ENCODE data around the gene CITED4.
"Not testable (repeated sequence)": the region's sequence is repeated elsewhere in the genome, so short reads cannot be mapped to it uniquely, and the experiment has no call there.

The CITED4 gene

GRCh38 chr1:40862008-40862863 lies at the start of gene CITED4:
Gene CITED4 (minus strand): TSS chr1:40862363. CDS start chr1:40862127, 236 bp downstream.
- peak within 1 kb of the TSS; percentile 77 for H3K27ac ChIP-seq
- no peak for DNase-seq (ENCODE audit: low read depth, low spot score)

GRCh38 chr1:40911105-40911504 lies 48.9 kb upstream of the CITED4 start:
- H3K27ac ChIP-seq = no peak overlapping the region
- no peak for DNase-seq (ENCODE audit: low read depth, low spot score)

- H3K27ac ChIP-seq = no peak overlapping the region
- no peak for DNase-seq (ENCODE audit: low read depth, low spot score)
Observed at GRCh38 chr1:40909281-40909680, 47.1 kb upstream of the CITED4 start.

- DNase-seq (ENCODE audit: low read depth, low spot score) = no peak
- H3K27ac ChIP-seq = no peak overlapping the region
Observed at GRCh38 chr1:40908350-40908749, 46.2 kb upstream of the CITED4 start.

GRCh38 chr1:40907899-40908298 lies 45.7 kb upstream of the CITED4 start:
- no peak overlapping the region for H3K27ac ChIP-seq
- no peak for DNase-seq (ENCODE audit: low read depth, low spot score)

- H3K27ac ChIP-seq = peak overlapping the region; percentile 35
- DNase-seq (ENCODE audit: low read depth, low spot score) = no peak
Observed at GRCh38 chr1:40906781-40907400, 44.7 kb upstream of the CITED4 start.

GRCh38 chr1:40905061-40905460 lies 42.9 kb upstream of the CITED4 start:
- DNase-seq (ENCODE audit: low read depth, low spot score) = no peak
- H3K27ac ChIP-seq = no peak overlapping the region

- H3K27ac ChIP-seq = peak overlapping the region; percentile 76
- no peak for DNase-seq (ENCODE audit: low read depth, low spot score)
Observed at GRCh38 chr1:40903106-40903505, 40.9 kb upstream of the CITED4 start.

- peak overlapping the region; percentile 76 for H3K27ac ChIP-seq
- DNase-seq (ENCODE audit: low read depth, low spot score) = no peak
Observed at GRCh38 chr1:40901886-40902852, 40.0 kb upstream of the CITED4 start.

GRCh38 chr1:40899230-40899870 lies 37.2 kb upstream of the CITED4 start:
- peak overlapping the region; percentile 95 for H3K27ac ChIP-seq

GRCh38 chr1:40898431-40898901 lies 36.3 kb upstream of the CITED4 start:
- H3K27ac ChIP-seq = peak overlapping the region; percentile 95
- no peak for DNase-seq (ENCODE audit: low read depth, low spot score)

More at GRCh38 chr1:40899230-40899870, 37.2 kb upstream of the CITED4 start:
- peak; percentile 79 for DNase-seq (ENCODE audit: low read depth, low spot score)

GRCh38 chr1:40897513-40897912 lies 35.4 kb upstream of the CITED4 start:
- peak; percentile 80 for DNase-seq (ENCODE audit: low read depth, low spot score)
- peak overlapping the region; percentile 95 for H3K27ac ChIP-seq

GRCh38 chr1:40896482-40896881 lies 34.3 kb upstream of the CITED4 start:
- H3K27ac ChIP-seq = peak overlapping the region; percentile 95
- no peak for DNase-seq (ENCODE audit: low read depth, low spot score)

- DNase-seq (ENCODE audit: low read depth, low spot score) = no peak
- peak overlapping the region; percentile 95 for H3K27ac ChIP-seq
Observed at GRCh38 chr1:40895601-40896000, 33.4 kb upstream of the CITED4 start.

GRCh38 chr1:40894858-40895257 lies 32.7 kb upstream of the CITED4 start:
- not testable (repeated sequence) for DNase-seq (ENCODE audit: low read depth, low spot score); H3K27ac ChIP-seq

GRCh38 chr1:40894455-40894854 lies 32.3 kb upstream of the CITED4 start:
- no peak for DNase-seq (ENCODE audit: low read depth, low spot score)
- H3K27ac ChIP-seq = no peak overlapping the region

- no peak for DNase-seq (ENCODE audit: low read depth, low spot score)
- no peak overlapping the region for H3K27ac ChIP-seq
Observed at GRCh38 chr1:40893946-40894345, 31.8 kb upstream of the CITED4 start.

GRCh38 chr1:40892354-40892753 lies 30.2 kb upstream of the CITED4 start:
- no peak overlapping the region for H3K27ac ChIP-seq

GRCh38 chr1:40890771-40891170 lies 28.6 kb upstream of the CITED4 start:
- peak overlapping the region; percentile 94 for H3K27ac ChIP-seq
- no peak for DNase-seq (ENCODE audit: low read depth, low spot score)

More at GRCh38 chr1:40892354-40892753, 30.2 kb upstream of the CITED4 start:
- no peak for DNase-seq (ENCODE audit: low read depth, low spot score)

GRCh38 chr1:40887652-40888051 lies 25.5 kb upstream of the CITED4 start:
- DNase-seq (ENCODE audit: low read depth, low spot score) = no peak
- peak overlapping the region; percentile 94 for H3K27ac ChIP-seq

Data from epithelial cell of prostate (primary cell).